ENCODE data around the gene MICAL3.

The MICAL3 gene

GRCh38 chr22:17825876-17826550, 198.3 kb downstream of the MICAL3 start:
- Histone ChIP-seq H4K20me1 (ENCODE audit: insufficient read depth, low read length) (no peaks in the 10 kb centered on the region), H3K9me3 (replicated peaks; ENCODE audit: insufficient read depth, low read length) (no peaks in the 10 kb centered on the region), H3F3A (ENCODE audit: insufficient read depth, low read length) (no peaks in the 10 kb centered on the region), H3K36me3 (replicated peaks; ENCODE audit: insufficient read depth, low read length) (no peaks in the 10 kb centered on the region), H3K9ac (ENCODE audit: low read length) (no peak overlapping the region), H3K79me2 (ENCODE audit: low read length) (no peaks in the 10 kb centered on the region), H3K4me3 (ENCODE audit: low read length) (no peak overlapping the region), H3K9me2 (replicated peaks; ENCODE audit: insufficient read depth, low read length) (no peaks in the 10 kb centered on the region), H2AFZ (ENCODE audit: low read length) (no peak overlapping the region), H3K4me2 (ENCODE audit: low read depth, low read length) (no peak overlapping the region), H3K27me3 (replicated peaks; ENCODE audit: insufficient read depth, low read length) (no peaks in the 10 kb centered on the region), H3K4me1 (ENCODE audit: low read length) (no peaks in the 10 kb centered on the region), H3K27ac (ENCODE audit: low read length) (no peak overlapping the region)
- no peak for DNase-seq
- TF ChIP-seq EZH2phosphoT487 (IDR thresholded peaks at IDR 0.05; ENCODE audit: low read length) (no peak), EZH2 (optimal IDR thresholded peaks at IDR 0.05; ENCODE audit: low read depth, low read length) (no peak)

- no peaks in the 10 kb centered on the region for H3K36me3 ChIP-seq (replicated peaks; ENCODE audit: insufficient read depth, low read length)
- H3K4me2 ChIP-seq (ENCODE audit: low read depth, low read length), result no peak overlapping the region
- no peaks in the 10 kb centered on the region for H4K20me1 ChIP-seq (ENCODE audit: insufficient read depth, low read length)
- no peak overlapping the region for H3K9ac ChIP-seq (ENCODE audit: low read length)
- no peaks in the 10 kb centered on the region for H3F3A ChIP-seq (ENCODE audit: insufficient read depth, low read length)
- no peaks in the 10 kb centered on the region for H3K4me1 ChIP-seq (ENCODE audit: low read length)
- H2AFZ ChIP-seq (ENCODE audit: low read length), result no peak overlapping the region
- H3K4me3 ChIP-seq (ENCODE audit: low read length), result no peak overlapping the region
- H3K9me2 ChIP-seq (replicated peaks; ENCODE audit: insufficient read depth, low read length), result no peaks in the 10 kb centered on the region
- no peak overlapping the region for H3K27ac ChIP-seq (ENCODE audit: low read length)
- TF ChIP-seq EZH2 (optimal IDR thresholded peaks at IDR 0.05; ENCODE audit: low read depth, low read length), result no peak
- TF ChIP-seq CTCF (IDR thresholded peaks at IDR 0.05; ENCODE audit: low read length), result no peak
- TF ChIP-seq EZH2phosphoT487 (IDR thresholded peaks at IDR 0.05; ENCODE audit: low read length), result no peak
- no peak for DNase-seq
- no peaks in the 10 kb centered on the region for H3K79me2 ChIP-seq (ENCODE audit: low read length)
- H3K9me3 ChIP-seq (replicated peaks; ENCODE audit: insufficient read depth, low read length), result no peaks in the 10 kb centered on the region
- H3K27me3 ChIP-seq (replicated peaks; ENCODE audit: insufficient read depth, low read length), result no peaks in the 10 kb centered on the region
These were observed 199.9 kb downstream of the MICAL3 start for GRCh38 chr22:17824457-17824856.

GRCh38 chr22:17823964-17824363, 200.4 kb downstream of the MICAL3 start:
- Histone ChIP-seq H4K20me1 (ENCODE audit: insufficient read depth, low read length) (no peaks in the 10 kb centered on the region), H3K4me1 (ENCODE audit: low read length) (no peaks in the 10 kb centered on the region), H3K27me3 (replicated peaks; ENCODE audit: insufficient read depth, low read length) (no peaks in the 10 kb centered on the region), H3K79me2 (ENCODE audit: low read length) (no peaks in the 10 kb centered on the region), H3K36me3 (replicated peaks; ENCODE audit: insufficient read depth, low read length) (no peaks in the 10 kb centered on the region), H2AFZ (ENCODE audit: low read length) (no peak overlapping the region), H3K9ac (ENCODE audit: low read length) (no peak overlapping the region), H3K9me3 (replicated peaks; ENCODE audit: insufficient read depth, low read length) (no peaks in the 10 kb centered on the region), H3K4me2 (ENCODE audit: low read depth, low read length) (no peak overlapping the region), H3K27ac (ENCODE audit: low read length) (no peak overlapping the region), H3K9me2 (replicated peaks; ENCODE audit: insufficient read depth, low read length) (no peaks in the 10 kb centered on the region), H3K4me3 (ENCODE audit: low read length) (no peak overlapping the region), H3F3A (ENCODE audit: insufficient read depth, low read length) (no peaks in the 10 kb centered on the region)
- no peak for DNase-seq
- TF ChIP-seq EZH2phosphoT487 (IDR thresholded peaks at IDR 0.05; ENCODE audit: low read length), result no peak
- TF ChIP-seq EZH2 (optimal IDR thresholded peaks at IDR 0.05; ENCODE audit: low read depth, low read length), result no peak
- TF ChIP-seq CTCF (IDR thresholded peaks at IDR 0.05; ENCODE audit: low read length), result no peak

- Histone ChIP-seq H3K36me3 (replicated peaks; ENCODE audit: insufficient read depth, low read length) (no peaks in the 10 kb centered on the region), H3K27ac (ENCODE audit: low read length) (no peak overlapping the region), H3K9me3 (replicated peaks; ENCODE audit: insufficient read depth, low read length) (no peaks in the 10 kb centered on the region), H3K27me3 (replicated peaks; ENCODE audit: insufficient read depth, low read length) (no peaks in the 10 kb centered on the region), H4K20me1 (ENCODE audit: insufficient read depth, low read length) (no peaks in the 10 kb centered on the region), H3K4me2 (ENCODE audit: low read depth, low read length) (no peak overlapping the region), H3K4me3 (ENCODE audit: low read length) (no peak overlapping the region), H3K4me1 (ENCODE audit: low read length) (no peaks in the 10 kb centered on the region), H3K9me2 (replicated peaks; ENCODE audit: insufficient read depth, low read length) (no peaks in the 10 kb centered on the region), H3F3A (ENCODE audit: insufficient read depth, low read length) (no peaks in the 10 kb centered on the region), H3K9ac (ENCODE audit: low read length) (no peak overlapping the region), H2AFZ (ENCODE audit: low read length) (no peak overlapping the region), H3K79me2 (ENCODE audit: low read length) (no peaks in the 10 kb centered on the region)
- no peak for DNase-seq
- TF ChIP-seq EZH2phosphoT487 (IDR thresholded peaks at IDR 0.05; ENCODE audit: low read length) (no peak), CTCF (IDR thresholded peaks at IDR 0.05; ENCODE audit: low read length) (no peak), EZH2 (optimal IDR thresholded peaks at IDR 0.05; ENCODE audit: low read depth, low read length) (no peak)
These were observed 201.1 kb downstream of the MICAL3 start for GRCh38 chr22:17823226-17823625.

All from MM.1S (cell line).